HepG2 (cell line): Measurements from ENCODE around the gene APBA3.

Source experiments
- KDM5A ChIP-seq: fragments of 200-600 bp; sonication (generic); IDR thresholded peaks from 2 replicates; pipeline ENCODE4 v1.7.0; 2018; ENCODE audit warnings: antibody characterized with exemption, mild to moderate bottlenecking, low read length, borderline replicate concordance
- TAF15 ChIP-seq: fragments of 200-400 bp; formaldehyde crosslinking; IDR thresholded peaks from one replicate; pipeline ENCODE4 v1.6.1; 2018; ENCODE audit warnings: mild to moderate bottlenecking, low read depth, low read length; ENCODE audit not compliant: poor library complexity, severe bottlenecking
- THYN1 ChIP-seq: sonication (generic); formaldehyde crosslinking; IDR thresholded peaks from 2 replicates; pipeline ENCODE4 v1.8.1; 2023; ENCODE audit warnings: low read depth, mild to moderate bottlenecking, moderate library complexity, missing genetic modification reagents, borderline replicate concordance
- TF ChIP-seq, protein P1 (sequence below): IDR thresholded peaks from 2 replicates; pipeline ENCODE4 v1.6.1; 2016; ENCODE audit warnings: control low read depth
- TF ChIP-seq, protein P2 (sequence below): sonication (generic); formaldehyde crosslinking; IDR thresholded peaks from 2 replicates; pipeline ENCODE4 v1.5.0; 2020; ENCODE audit warnings: mild to moderate bottlenecking, missing genetic modification reagents, moderate library complexity
- TF ChIP-seq, protein P3 (sequence below): sonication (generic); formaldehyde crosslinking; IDR thresholded peaks from 2 replicates; pipeline ENCODE4 v1.5.1; 2020; ENCODE audit warnings: missing genetic modification reagents, mild to moderate bottlenecking, borderline replicate concordance

DNA sequence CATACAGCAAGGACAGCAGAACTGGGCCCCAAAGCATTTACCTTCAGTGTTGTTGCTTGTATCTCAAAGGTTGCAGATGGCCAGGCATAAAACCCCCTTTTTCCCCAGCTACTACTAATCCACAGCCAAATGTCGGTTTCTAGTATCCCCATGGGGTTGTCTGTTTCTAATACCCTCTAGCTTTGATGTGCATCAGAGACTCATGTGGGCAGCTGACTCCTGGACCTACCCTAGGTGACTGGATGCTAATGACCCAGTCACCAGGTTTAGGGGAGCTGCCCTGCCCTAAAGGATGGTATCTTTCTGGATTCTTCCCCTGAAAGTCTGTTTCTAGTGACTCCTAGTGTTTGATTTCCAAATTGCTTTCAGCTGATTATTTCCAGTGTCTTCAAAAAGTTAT lies 29.4 kb downstream of the APBA3 start:
- TF ChIP-seq TAF15 (no peak), THYN1 (no peak), KDM5A (no peak)
- TF ChIP-seq, protein P1, sequence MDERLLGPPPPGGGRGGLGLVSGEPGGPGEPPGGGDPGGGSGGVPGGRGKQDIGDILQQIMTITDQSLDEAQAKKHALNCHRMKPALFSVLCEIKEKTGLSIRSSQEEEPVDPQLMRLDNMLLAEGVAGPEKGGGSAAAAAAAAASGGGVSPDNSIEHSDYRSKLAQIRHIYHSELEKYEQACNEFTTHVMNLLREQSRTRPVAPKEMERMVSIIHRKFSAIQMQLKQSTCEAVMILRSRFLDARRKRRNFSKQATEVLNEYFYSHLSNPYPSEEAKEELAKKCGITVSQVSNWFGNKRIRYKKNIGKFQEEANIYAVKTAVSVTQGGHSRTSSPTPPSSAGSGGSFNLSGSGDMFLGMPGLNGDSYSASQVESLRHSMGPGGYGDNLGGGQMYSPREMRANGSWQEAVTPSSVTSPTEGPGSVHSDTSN = no peak
- TF ChIP-seq, protein P2, sequence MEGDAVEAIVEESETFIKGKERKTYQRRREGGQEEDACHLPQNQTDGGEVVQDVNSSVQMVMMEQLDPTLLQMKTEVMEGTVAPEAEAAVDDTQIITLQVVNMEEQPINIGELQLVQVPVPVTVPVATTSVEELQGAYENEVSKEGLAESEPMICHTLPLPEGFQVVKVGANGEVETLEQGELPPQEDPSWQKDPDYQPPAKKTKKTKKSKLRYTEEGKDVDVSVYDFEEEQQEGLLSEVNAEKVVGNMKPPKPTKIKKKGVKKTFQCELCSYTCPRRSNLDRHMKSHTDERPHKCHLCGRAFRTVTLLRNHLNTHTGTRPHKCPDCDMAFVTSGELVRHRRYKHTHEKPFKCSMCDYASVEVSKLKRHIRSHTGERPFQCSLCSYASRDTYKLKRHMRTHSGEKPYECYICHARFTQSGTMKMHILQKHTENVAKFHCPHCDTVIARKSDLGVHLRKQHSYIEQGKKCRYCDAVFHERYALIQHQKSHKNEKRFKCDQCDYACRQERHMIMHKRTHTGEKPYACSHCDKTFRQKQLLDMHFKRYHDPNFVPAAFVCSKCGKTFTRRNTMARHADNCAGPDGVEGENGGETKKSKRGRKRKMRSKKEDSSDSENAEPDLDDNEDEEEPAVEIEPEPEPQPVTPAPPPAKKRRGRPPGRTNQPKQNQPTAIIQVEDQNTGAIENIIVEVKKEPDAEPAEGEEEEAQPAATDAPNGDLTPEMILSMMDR = no peak
- TF ChIP-seq, protein P3, sequence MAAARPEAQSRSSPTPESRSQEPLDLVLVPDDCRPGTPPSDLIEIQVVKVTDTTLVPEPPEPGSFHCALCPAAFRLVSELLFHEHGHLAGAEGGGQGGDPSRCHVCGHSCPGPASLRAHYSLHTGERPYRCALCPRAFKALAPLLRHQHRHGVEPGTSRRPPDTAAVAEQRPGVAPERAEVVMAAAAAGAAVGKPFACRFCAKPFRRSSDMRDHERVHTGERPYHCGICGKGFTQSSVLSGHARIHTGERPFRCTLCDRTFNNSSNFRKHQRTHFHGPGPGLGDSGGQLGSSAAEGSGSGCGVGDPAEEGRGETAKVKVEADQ = no peak
